PC-9 (cell line): ENCODE results near the gene SPOCK2.

Experiments used
- CTCF ChIP-seq: fragments of 200-600 bp; sonication (generic); conservative IDR thresholded peaks from 2 replicates; pipeline ENCODE4 v1.6.1; 2017; ENCODE audit warnings: mixed run types, antibody characterized with exemption, mild to moderate bottlenecking, moderate library complexity
- EZH2 ChIP-seq: fragments of 200-600 bp; sonication (generic); IDR thresholded peaks from 2 replicates; pipeline ENCODE4 v1.8.0; 2017; ENCODE audit warnings: antibody characterized with exemption, low read depth

GRCh38 chr10:72053690-72054089, 34.7 kb downstream of the SPOCK2 start:
- TF ChIP-seq CTCF = no peak
- TF ChIP-seq EZH2 = no peak
